Measurements from ENCODE around the gene CCDC195.
"Not testable (repeated sequence)": the region's sequence is repeated elsewhere in the genome, so short reads cannot be mapped to it uniquely, and the experiment has no call there.

- TF ChIP-seq CTCF, POLR2A (IDR thresholded peaks at IDR 0.05): not testable (repeated sequence)
Observed at GRCh38 chr2:224663322-224663721, 52.8 kb downstream of the CCDC195 start.

Measured in adrenal gland (tissue), 5 donors.